ENCODE measurements around the gene RHBDD3.

RHBDD3 gene

GRCh38 chr22:29288837-29289236, 21.1 kb upstream of the RHBDD3 start:
- Histone ChIP-seq H3K4me2 (ENCODE audit: low read length) (no peak overlapping the region), H3K9ac (ENCODE audit: low read length) (no peak overlapping the region), H3K4me1 (ENCODE audit: low read length) (peaks cover 29% of the 10 kb centered on the region), H3K79me2 (ENCODE audit: low read length) (peaks cover 80% of the 10 kb centered on the region), H3K27me3 (ENCODE audit: low read depth, low read length) (no peaks in the 10 kb centered on the region), H3K27ac (ENCODE audit: low read length) (0 out of 2 replicates have a peak overlapping the region, but pooled peaks have one; percentile 1), H4K20me1 (ENCODE audit: insufficient read depth, low read length) (peaks cover 73% of the 10 kb centered on the region), H3K4me3 (ENCODE audit: low read length) (no peak overlapping the region), H2AFZ (ENCODE audit: low read depth, low read length) (no peak overlapping the region), H3K9me3 (ENCODE audit: insufficient read depth, low read length) (no peaks in the 10 kb centered on the region), H3K36me3 (replicated peaks; ENCODE audit: low read depth, low read length) (peaks cover 86% of the 10 kb centered on the region)
- no peak for TF ChIP-seq EZH2phosphoT487 (IDR thresholded peaks at IDR 0.05; ENCODE audit: low read depth)
- TF ChIP-seq, protein P1, sequence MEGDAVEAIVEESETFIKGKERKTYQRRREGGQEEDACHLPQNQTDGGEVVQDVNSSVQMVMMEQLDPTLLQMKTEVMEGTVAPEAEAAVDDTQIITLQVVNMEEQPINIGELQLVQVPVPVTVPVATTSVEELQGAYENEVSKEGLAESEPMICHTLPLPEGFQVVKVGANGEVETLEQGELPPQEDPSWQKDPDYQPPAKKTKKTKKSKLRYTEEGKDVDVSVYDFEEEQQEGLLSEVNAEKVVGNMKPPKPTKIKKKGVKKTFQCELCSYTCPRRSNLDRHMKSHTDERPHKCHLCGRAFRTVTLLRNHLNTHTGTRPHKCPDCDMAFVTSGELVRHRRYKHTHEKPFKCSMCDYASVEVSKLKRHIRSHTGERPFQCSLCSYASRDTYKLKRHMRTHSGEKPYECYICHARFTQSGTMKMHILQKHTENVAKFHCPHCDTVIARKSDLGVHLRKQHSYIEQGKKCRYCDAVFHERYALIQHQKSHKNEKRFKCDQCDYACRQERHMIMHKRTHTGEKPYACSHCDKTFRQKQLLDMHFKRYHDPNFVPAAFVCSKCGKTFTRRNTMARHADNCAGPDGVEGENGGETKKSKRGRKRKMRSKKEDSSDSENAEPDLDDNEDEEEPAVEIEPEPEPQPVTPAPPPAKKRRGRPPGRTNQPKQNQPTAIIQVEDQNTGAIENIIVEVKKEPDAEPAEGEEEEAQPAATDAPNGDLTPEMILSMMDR (IDR thresholded peaks at IDR 0.05; ENCODE audit: low read depth, low read length) = no peak

- TF ChIP-seq, protein P1 (IDR thresholded peaks at IDR 0.05; ENCODE audit: low read depth, low read length) = no peak
- no peak for TF ChIP-seq EZH2phosphoT487 (IDR thresholded peaks at IDR 0.05; ENCODE audit: low read depth)
- Histone ChIP-seq H3K4me3 (ENCODE audit: low read length) (no peak overlapping the region), H3K36me3 (replicated peaks; ENCODE audit: low read depth, low read length) (peaks cover 78% of the 10 kb centered on the region), H3K9ac (ENCODE audit: low read length) (no peak overlapping the region), H3K9me3 (ENCODE audit: insufficient read depth, low read length) (no peaks in the 10 kb centered on the region), H2AFZ (ENCODE audit: low read depth, low read length) (no peak overlapping the region), H3K27ac (ENCODE audit: low read length) (no peak overlapping the region), H3K4me2 (ENCODE audit: low read length) (no peak overlapping the region), H4K20me1 (ENCODE audit: insufficient read depth, low read length) (peaks cover 79% of the 10 kb centered on the region), H3K79me2 (ENCODE audit: low read length) (peaks cover 94% of the 10 kb centered on the region), H3K27me3 (ENCODE audit: low read depth, low read length) (no peaks in the 10 kb centered on the region), H3K4me1 (ENCODE audit: low read length) (peaks cover 37% of the 10 kb centered on the region)
Measured at GRCh38 chr22:29284196-29284595, 16.4 kb upstream of the RHBDD3 start.

DNA sequence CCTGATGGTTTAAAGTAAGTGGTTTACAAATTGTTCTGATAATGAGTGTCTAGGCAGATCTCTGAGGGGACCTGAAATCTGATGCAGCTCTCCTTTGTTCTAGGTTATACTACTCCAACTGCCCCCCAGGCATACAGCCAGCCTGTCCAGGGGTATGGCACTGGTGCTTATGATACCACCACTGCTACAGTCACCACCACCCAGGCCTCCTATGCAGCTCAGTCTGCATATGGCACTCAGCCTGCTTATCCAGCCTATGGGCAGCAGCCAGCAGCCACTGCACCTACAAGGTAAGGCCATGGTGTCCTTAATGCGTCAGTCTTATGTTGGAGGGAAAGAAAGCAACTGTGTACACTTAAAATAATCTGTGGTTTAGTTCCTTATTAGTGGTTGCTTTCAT, 10.1 kb upstream of the RHBDD3 start:
- H3K27ac ChIP-seq (ENCODE audit: low read length) = no peak overlapping the region

DNA sequence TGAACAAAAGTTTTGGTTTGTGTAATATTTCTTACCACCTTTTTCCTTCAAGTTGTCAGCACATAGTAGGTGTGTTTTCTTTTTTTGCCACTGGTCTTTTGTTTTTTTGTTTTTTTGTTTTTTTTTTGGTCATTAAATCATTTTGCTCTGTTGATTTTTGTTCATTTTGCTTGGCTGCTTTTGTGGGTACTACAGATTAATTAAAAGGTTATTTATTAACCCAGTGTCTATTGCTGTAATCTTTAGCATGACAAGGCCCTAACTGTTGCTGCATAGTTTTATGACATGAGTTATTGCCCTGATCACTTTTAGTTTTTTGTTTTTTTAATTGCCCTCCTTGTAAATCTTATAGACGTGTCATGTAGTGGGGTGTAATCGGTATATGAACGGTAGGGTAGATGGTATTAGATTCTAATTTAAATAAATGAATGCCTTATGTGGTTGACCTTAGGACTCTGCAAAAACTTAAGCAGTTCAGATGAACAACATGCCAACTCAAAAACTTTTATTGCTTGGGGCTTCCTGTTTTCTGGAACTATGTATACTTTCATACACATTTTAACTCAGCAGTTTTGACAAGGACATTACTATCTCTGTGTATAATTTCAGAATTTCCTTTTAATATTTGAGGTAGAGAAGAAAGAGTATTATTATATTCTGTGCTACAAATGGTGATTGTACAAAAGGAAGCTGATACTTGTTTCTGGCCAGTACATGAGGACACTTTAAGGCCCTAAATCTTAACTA, 8.2 kb upstream of the RHBDD3 start:
- Histone ChIP-seq H2AFZ (ENCODE audit: low read depth, low read length) (no peak overlapping the region), H3K27me3 (ENCODE audit: low read depth, low read length) (no peaks in the 10 kb centered on the region), H3K4me3 (ENCODE audit: low read length) (no peak overlapping the region), H3K9ac (ENCODE audit: low read length) (no peak overlapping the region), H3K27ac (ENCODE audit: low read length) (no peak overlapping the region), H3K79me2 (ENCODE audit: low read length) (peaks cover 97% of the 10 kb centered on the region), H3K4me1 (ENCODE audit: low read length) (peaks cover 6% of the 10 kb centered on the region), H3K9me3 (ENCODE audit: insufficient read depth, low read length) (no peaks in the 10 kb centered on the region), H3K36me3 (replicated peaks; ENCODE audit: low read depth, low read length) (peaks cover 91% of the 10 kb centered on the region), H3K4me2 (ENCODE audit: low read length) (no peak overlapping the region), H4K20me1 (ENCODE audit: insufficient read depth, low read length) (peaks cover 94% of the 10 kb centered on the region)
- TF ChIP-seq, protein P1 (IDR thresholded peaks at IDR 0.05; ENCODE audit: low read depth, low read length) = no peak
- no peak for TF ChIP-seq EZH2phosphoT487 (IDR thresholded peaks at IDR 0.05; ENCODE audit: low read depth)

More for the DNA sequence above, 10.1 kb upstream of the RHBDD3 start:
- Histone ChIP-seq H3K4me1 (ENCODE audit: low read length) (peaks cover 1% of the 10 kb centered on the region), H3K27me3 (ENCODE audit: low read depth, low read length) (no peaks in the 10 kb centered on the region), H2AFZ (ENCODE audit: low read depth, low read length) (no peak overlapping the region), H4K20me1 (ENCODE audit: insufficient read depth, low read length) (peaks cover 87% of the 10 kb centered on the region), H3K9ac (ENCODE audit: low read length) (no peak overlapping the region), H3K9me3 (ENCODE audit: insufficient read depth, low read length) (no peaks in the 10 kb centered on the region), H3K4me3 (ENCODE audit: low read length) (no peak overlapping the region), H3K36me3 (replicated peaks; ENCODE audit: low read depth, low read length) (peaks cover 86% of the 10 kb centered on the region), H3K79me2 (ENCODE audit: low read length) (peaks cover 96% of the 10 kb centered on the region), H3K4me2 (ENCODE audit: low read length) (no peak overlapping the region)
- TF ChIP-seq EZH2phosphoT487 (IDR thresholded peaks at IDR 0.05; ENCODE audit: low read depth) = no peak
- TF ChIP-seq, protein P1 (IDR thresholded peaks at IDR 0.05; ENCODE audit: low read depth, low read length) = no peak
